HS-5 (cell line): ENCODE measurements around the gene AKNA.

Source experiments
- DNase-seq: peaks from one replicate; pipeline ENCODE4 v3.0.0-alpha.2; 2012; ENCODE audit warnings: low read depth

AKNA gene

DNA sequence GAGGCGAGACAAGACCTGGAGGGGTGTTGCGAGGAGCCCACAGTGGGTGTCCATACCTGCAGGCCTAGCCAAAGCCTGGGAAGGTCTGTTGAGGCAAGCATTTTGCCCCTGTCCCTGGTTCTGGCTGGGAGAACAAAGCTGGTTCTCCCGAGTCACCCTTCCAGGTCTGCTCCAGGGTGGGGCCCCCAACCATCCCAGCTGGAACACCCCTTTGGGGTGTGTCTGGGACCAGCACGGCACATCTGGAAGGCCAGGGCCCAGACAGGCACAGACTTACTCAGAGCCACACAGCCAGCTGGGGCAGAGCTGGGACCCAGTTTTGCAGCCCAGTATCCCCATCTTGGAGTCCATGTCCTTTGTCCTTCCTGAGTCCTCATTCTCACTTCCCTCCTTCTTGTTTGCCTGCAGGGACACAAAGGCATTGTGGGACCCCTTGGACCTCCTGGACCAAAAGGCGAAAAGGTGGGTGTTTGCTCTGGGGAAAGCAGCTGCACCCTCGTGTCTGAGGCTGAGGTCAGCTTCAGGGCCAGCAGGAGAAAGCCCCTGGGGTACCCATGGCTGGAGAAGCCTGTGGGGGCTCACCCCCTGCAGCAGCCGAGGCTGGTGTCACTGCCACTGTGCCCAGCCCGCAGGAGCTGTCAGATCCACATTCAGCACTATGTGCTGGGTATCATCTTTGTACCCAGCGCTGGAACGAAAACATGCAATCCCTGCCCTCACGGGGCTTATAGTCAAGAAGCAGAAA lies 103.3 kb downstream of the AKNA start:
- no peak for DNase-seq
